Keratinocyte (primary cell): ENCODE results near the gene DDX27. TPM values are rescaled to one million over a fixed set of nuclear protein-coding genes. Genes with fewer than 3 reads are reported as not detected.

Source experiments
- DNase-seq: peaks from one replicate; pipeline ENCODE4 v3.0.0-alpha.2; 2011; ENCODE audit warnings: low read depth, missing footprints, low spot score
- FAIRE-seq: peaks from 2 replicates; lab custom pipeline; 2011; peaks lifted over from hg19 to GRCh38; lab: Jason Lieb, UNC
- H2AFZ ChIP-seq: 2 replicates; pipeline ENCODE4 v1.6.0; 2012; ENCODE audit warnings: low read length, control low read depth, inconsistent platforms; ENCODE audit not compliant: control insufficient read depth
- H3K27ac ChIP-seq: 2 replicates; pipeline ENCODE4 v1.5.1; 2011; ENCODE audit warnings: low read length; ENCODE audit not compliant: control insufficient read depth, insufficient read depth
- H3K27me3 ChIP-seq: 3 replicates; pipeline ENCODE4 v1.6.0; 2011; ENCODE audit warnings: low read length; ENCODE audit not compliant: control insufficient read depth, insufficient read depth; ENCODE audit errors: extremely low read depth
- H3K36me3 ChIP-seq, 2 experiments: 2 replicates in 1 of 2; 3 replicates in 1 of 2; pipeline ENCODE4 v1.5.1; 2011; ENCODE audit warnings: low read length in 2 of 2, mild to moderate bottlenecking in 1 of 2; ENCODE audit not compliant: control insufficient read depth in 2 of 2, insufficient read depth in 2 of 2; ENCODE audit errors: extremely low read depth in 1 of 2
- H3K4me1 ChIP-seq: 3 replicates; pipeline ENCODE4 v1.5.1; 2011; ENCODE audit warnings: low read length; ENCODE audit not compliant: control insufficient read depth, insufficient read depth; ENCODE audit errors: extremely low read depth
- H3K4me2 ChIP-seq: 3 replicates; pipeline ENCODE4 v1.6.0; 2011; ENCODE audit warnings: low read depth, low read length; ENCODE audit not compliant: control insufficient read depth, insufficient read depth; ENCODE audit errors: extremely low read depth
- H3K4me3 ChIP-seq, 3 experiments: fragments of 200-600 bp in 1 of 3; sonication (generic) in 1 of 3; 2 replicates in 2 of 3; 3 replicates in 1 of 3; pipeline ENCODE4 v1.5.1; 2011 to 2016; ENCODE audit warnings: low read length in 3 of 3, mild to moderate bottlenecking in 3 of 3, control low read depth in 2 of 3, inconsistent platforms in 1 of 3, low read depth in 1 of 3, mixed read lengths in 1 of 3, mixed run types in 1 of 3, moderate library complexity in 1 of 3; ENCODE audit not compliant: control insufficient read depth in 2 of 3, insufficient read depth in 2 of 3; ENCODE audit errors: extremely low read depth in 1 of 3
- H3K79me2 ChIP-seq: 2 replicates; pipeline ENCODE4 v1.6.0; 2012; ENCODE audit warnings: low read length; ENCODE audit not compliant: control insufficient read depth, insufficient read depth
- H3K9ac ChIP-seq: 3 replicates; pipeline ENCODE4 v1.6.0; 2011; ENCODE audit warnings: low read length; ENCODE audit not compliant: control insufficient read depth, insufficient read depth; ENCODE audit errors: extremely low read depth
- H3K9me1 ChIP-seq: 3 replicates; pipeline ENCODE4 v1.6.0; 2011; ENCODE audit warnings: low read length; ENCODE audit not compliant: control insufficient read depth, insufficient read depth; ENCODE audit errors: extremely low read depth
- H3K9me3 ChIP-seq: 2 replicates; pipeline ENCODE4 v1.5.1; 2012; ENCODE audit warnings: low read depth, low read length; ENCODE audit not compliant: control insufficient read depth
- H4K20me1 ChIP-seq: 3 replicates; pipeline ENCODE4 v1.6.0; 2011; ENCODE audit warnings: low read length; ENCODE audit not compliant: control insufficient read depth, insufficient read depth; ENCODE audit errors: extremely low read depth
- EZH2 ChIP-seq: IDR thresholded peaks from one replicate; pipeline ENCODE4 v1.6.1; 2012; ENCODE audit warnings: inconsistent platforms, mild to moderate bottlenecking, low read length, moderate library complexity
- dilution Hi-C: fragments of 300-500 bp; cut with MboI; formaldehyde crosslinking; loops from one replicate; pipeline ENCODE4 v1.7.0; 2020; ENCODE audit warnings: low sequenced_read_pairs; ENCODE audit not compliant: extremely low pct_ligation_motif_present
- polyA plus RNA-seq, 5 experiments: library from polyadenylated mRNA; depleted of rRNA in 3 of 5; stranded (reverse) in 3 of 5; stranded (forward) in 1 of 5; unstranded in 1 of 5; fragments of >200 nt; gene quantifications; 1 replicate in 1 of 5; 2 replicates in 3 of 5; 3 replicates in 1 of 5; pipeline versions ENCODE4 v1.2.1 to v1.2.3, GENCODE V29; 2011 to 2012; ENCODE audit warnings: missing spikeins in 2 of 5, low read depth in 1 of 5, low replicate concordance in 1 of 5
- TF ChIP-seq, protein P1 (sequence below), 3 experiments: IDR thresholded peaks in 1 of 3; conservative IDR thresholded peaks in 1 of 3; optimal IDR thresholded peaks in 1 of 3; 2 replicates in 2 of 3; 3 replicates in 1 of 3; pipeline versions ENCODE3 to v1.5.1; 2011; ENCODE audit warnings: low read length in 3 of 3, mild to moderate bottlenecking in 3 of 3, moderate library complexity in 2 of 3, control low read depth in 1 of 3, inconsistent platforms in 1 of 3; ENCODE audit not compliant: insufficient read depth in 2 of 3; ENCODE audit errors: extremely low read depth in 1 of 3

The DDX27 gene
- polyA plus RNA-seq, 1 donor (not counting 4 experiments of a cell fraction or from before 2014, with no cell fraction given): 34.5 TPM

DNA sequence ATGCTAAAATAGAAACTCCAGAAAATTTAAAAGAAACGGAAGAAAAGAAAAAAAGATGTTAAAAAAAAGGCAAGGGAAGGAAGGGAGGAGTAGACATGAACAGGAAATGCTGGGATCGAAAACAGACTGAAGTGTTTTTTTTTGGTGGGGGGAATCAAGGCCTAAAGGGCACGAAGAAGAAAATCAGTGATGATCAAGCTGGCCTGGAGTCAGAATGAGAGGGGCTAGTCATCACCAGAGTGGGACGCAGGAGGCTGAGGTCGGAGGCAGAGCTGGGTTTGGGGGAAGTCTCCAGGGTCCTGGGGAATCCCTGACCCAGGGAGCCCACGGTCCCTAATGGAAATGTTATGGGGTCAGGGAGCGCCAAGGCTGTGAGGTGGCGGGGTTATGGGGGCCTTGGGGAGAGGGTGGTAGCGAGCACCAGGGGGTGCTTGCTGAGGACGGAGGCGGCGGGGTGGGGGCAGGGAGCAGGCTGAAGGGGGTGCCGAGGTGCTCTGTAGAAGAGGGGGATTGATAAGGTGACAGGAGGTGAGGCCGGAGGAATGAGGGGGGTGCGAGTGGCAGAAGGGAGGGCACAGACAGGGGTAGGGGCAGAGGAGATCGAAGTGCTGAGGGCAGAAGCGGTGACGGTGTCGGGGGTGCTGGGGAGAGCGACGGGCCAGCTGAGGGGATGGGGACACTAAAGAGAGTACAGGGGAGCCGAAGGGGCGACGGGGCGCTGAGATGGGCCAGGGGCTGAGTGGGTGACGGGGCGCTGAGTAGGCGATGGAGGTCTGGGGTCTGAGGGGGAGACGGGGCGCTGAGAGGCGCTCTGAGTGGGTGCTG is 58.0 kb downstream of the DDX27 start:
- Histone ChIP-seq H3K9me1 (no peaks in the 10 kb centered on the region), H3K9me3 (no peaks in the 10 kb centered on the region), H3K4me2 (peak overlapping the region; percentile 84), H3K9ac (peak overlapping the region; percentile 99), H3K27ac (peak overlapping the region; percentile 93), H4K20me1 (peaks cover 36% of the 10 kb centered on the region), H3K79me2 (peaks cover 84% of the 10 kb centered on the region), H2AFZ (no peak overlapping the region), H3K36me3 (peaks cover 29 to 51% of the 10 kb centered on the region in 2 experiments), H3K4me1 (peaks cover 29% of the 10 kb centered on the region), H3K4me3 (peak overlapping the region; percentile 78 to 99 (median 83)), H3K27me3 (no peaks in the 10 kb centered on the region)
- dilution Hi-C loops: no loop called here
- TF ChIP-seq EZH2: no peak
- TF ChIP-seq, protein P1, sequence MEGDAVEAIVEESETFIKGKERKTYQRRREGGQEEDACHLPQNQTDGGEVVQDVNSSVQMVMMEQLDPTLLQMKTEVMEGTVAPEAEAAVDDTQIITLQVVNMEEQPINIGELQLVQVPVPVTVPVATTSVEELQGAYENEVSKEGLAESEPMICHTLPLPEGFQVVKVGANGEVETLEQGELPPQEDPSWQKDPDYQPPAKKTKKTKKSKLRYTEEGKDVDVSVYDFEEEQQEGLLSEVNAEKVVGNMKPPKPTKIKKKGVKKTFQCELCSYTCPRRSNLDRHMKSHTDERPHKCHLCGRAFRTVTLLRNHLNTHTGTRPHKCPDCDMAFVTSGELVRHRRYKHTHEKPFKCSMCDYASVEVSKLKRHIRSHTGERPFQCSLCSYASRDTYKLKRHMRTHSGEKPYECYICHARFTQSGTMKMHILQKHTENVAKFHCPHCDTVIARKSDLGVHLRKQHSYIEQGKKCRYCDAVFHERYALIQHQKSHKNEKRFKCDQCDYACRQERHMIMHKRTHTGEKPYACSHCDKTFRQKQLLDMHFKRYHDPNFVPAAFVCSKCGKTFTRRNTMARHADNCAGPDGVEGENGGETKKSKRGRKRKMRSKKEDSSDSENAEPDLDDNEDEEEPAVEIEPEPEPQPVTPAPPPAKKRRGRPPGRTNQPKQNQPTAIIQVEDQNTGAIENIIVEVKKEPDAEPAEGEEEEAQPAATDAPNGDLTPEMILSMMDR (optimal IDR thresholded peaks at IDR 0.05 in 1 of 3, IDR thresholded peaks at IDR 0.05 in 1 of 3, conservative IDR thresholded peaks at IDR 0.05 in 1 of 3; ENCODE audit: extremely low read depth in 1 of 3, insufficient read depth in 2 of 3, low read length in 3 of 3): no peak
- no peak for DNase-seq
- no peak for FAIRE-seq

DNA sequence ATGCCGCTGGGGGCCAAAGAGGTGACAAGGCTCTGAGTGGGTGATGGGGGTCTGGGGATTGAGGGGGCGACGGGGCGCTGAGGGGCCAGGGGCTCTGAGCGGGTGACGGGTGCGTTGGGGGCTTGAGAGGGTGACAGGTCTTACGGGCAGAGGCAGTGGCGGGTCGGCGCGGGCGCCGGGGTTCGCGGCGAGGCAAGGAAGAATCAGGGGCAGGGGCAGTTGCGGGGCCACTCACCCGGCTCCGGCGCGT is 58.5 kb downstream of the DDX27 start:
- peaks cover 34% of the 10 kb centered on the region for H3K4me1 ChIP-seq
- H3K79me2 ChIP-seq: peaks cover 85% of the 10 kb centered on the region
- H4K20me1 ChIP-seq: peaks cover 41% of the 10 kb centered on the region
- H3K9me3 ChIP-seq: no peaks in the 10 kb centered on the region
- no peak overlapping the region for H2AFZ ChIP-seq
- TF ChIP-seq EZH2: no peak
- TF ChIP-seq, protein P1 (optimal IDR thresholded peaks at IDR 0.05 in 1 of 3, IDR thresholded peaks at IDR 0.05 in 1 of 3, conservative IDR thresholded peaks at IDR 0.05 in 1 of 3; ENCODE audit: extremely low read depth in 1 of 3, insufficient read depth in 2 of 3, low read length in 3 of 3): no peak
- no peaks in the 10 kb centered on the region for H3K9me1 ChIP-seq
- peaks cover 31 to 56% of the 10 kb centered on the region in 2 experiments for H3K36me3 ChIP-seq
- no peak for DNase-seq
- FAIRE-seq: no peak
- peak overlapping the region; percentile 99 for H3K9ac ChIP-seq
- H3K4me3 ChIP-seq: peak overlapping the region; percentile 78 to 99 (median 83)
- H3K4me2 ChIP-seq: no peak overlapping the region
- dilution Hi-C loops: no loop called here
- H3K27ac ChIP-seq: peak overlapping the region; percentile 93
- H3K27me3 ChIP-seq: no peaks in the 10 kb centered on the region
